Activated B cell treated with CpG ODN at 0.5 μM for 24 hours (primary cell): ENCODE data around the gene CCDC86. TPM values are rescaled to one million over a fixed set of nuclear protein-coding genes. Genes with fewer than 3 reads are reported as not detected.

Experiments
- ATAC-seq: fragments of 200-7000 bp; cut with Tn5 transposase; one replicate; pipeline ENCODE4 v1.10.0; 2021; ENCODE audit warnings: low read depth, mild to moderate bottlenecking, moderate library complexity
- CTCF ChIA-PET: fragments of 350-600 bp; sonication (Branson Sonifier 250); formaldehyde crosslinking; loops from one replicate; lab custom pipeline; 2021; ENCODE audit warnings: antibody characterized with exemption; lab: Charles Lee
- POLR2A ChIA-PET: fragments of 350-600 bp; sonication (Branson Sonifier 250); formaldehyde crosslinking; loops from one replicate; lab custom pipeline; 2021; ENCODE audit warnings: antibody characterized with exemption; lab: Charles Lee
- DNase-seq: peaks from one replicate; pipeline ENCODE4 v3.0.0; 2022
- H3K27ac Mint-ChIP-seq: one replicate; pipeline ENCODE4 v1.8.0; 2020; ENCODE audit warnings: mixed read lengths
- H3K27me3 Mint-ChIP-seq: one replicate; pipeline ENCODE4 v1.8.0; 2021; ENCODE audit warnings: mixed read lengths
- H3K36me3 Mint-ChIP-seq: one replicate; pipeline ENCODE4 v1.8.0; 2021; ENCODE audit warnings: low read depth, mixed read lengths
- H3K4me1 Mint-ChIP-seq: one replicate; pipeline ENCODE4 v1.8.0; 2021; ENCODE audit warnings: mixed read lengths
- H3K4me3 Mint-ChIP-seq: one replicate; pipeline ENCODE4 v1.8.0; 2020; ENCODE audit warnings: mild to moderate bottlenecking, mixed read lengths
- H3K9me3 Mint-ChIP-seq: one replicate; pipeline ENCODE4 v1.8.0; 2020; ENCODE audit warnings: mixed read lengths
- CTCF ChIP-seq: fragments of 200-600 bp; IDR thresholded peaks from one replicate; pipeline ENCODE4 v1.8.0; 2022; ENCODE audit warnings: antibody characterized with exemption, mild to moderate bottlenecking
- intact Hi-C: fragments of 100-400 bp; cut with micrococcal nuclease; formaldehyde crosslinking; loops from one replicate; pipeline ENCODE4 v1.15.1; 2024
- total RNA-seq: library from RNA; stranded (reverse); gene quantifications from 2 replicates; pipeline ENCODE4 v1.2.3, GENCODE V29; 2022

Gene CCDC86
- total RNA-seq, 1 donor from 2014 or later: 30.3 TPM

GRCh38 chr11:60878245-60879101, 36.6 kb downstream of the CCDC86 start:
- H3K36me3 Mint-ChIP-seq: peaks cover 55% of the 10 kb centered on the region
- DNase-seq (no peak), ATAC-seq (no peak)
- H3K4me1 Mint-ChIP-seq: no peaks in the 10 kb centered on the region
- H3K4me3 Mint-ChIP-seq: no peak overlapping the region
- no peaks in the 10 kb centered on the region for H3K9me3 Mint-ChIP-seq
- ChIA-PET CTCF (no interaction called here), POLR2A (no interaction called here)
- no peaks in the 10 kb centered on the region for H3K27me3 Mint-ChIP-seq
- no peak overlapping the region for H3K27ac Mint-ChIP-seq
- intact Hi-C loops: no loop called here
- TF ChIP-seq CTCF: no peak

GRCh38 chr11:60879104-60879503, 37.2 kb downstream of the CCDC86 start:
- Mint-ChIP-seq H3K27ac (no peak overlapping the region), H3K4me1 (no peaks in the 10 kb centered on the region), H3K4me3 (no peak overlapping the region), H3K27me3 (no peaks in the 10 kb centered on the region), H3K9me3 (no peaks in the 10 kb centered on the region), H3K36me3 (peaks cover 58% of the 10 kb centered on the region)
- TF ChIP-seq CTCF: no peak
- intact Hi-C loops: no loop called here
- ATAC-seq: no peak
- DNase-seq: no peak
- POLR2A ChIA-PET: no interaction called here
- CTCF ChIA-PET: no interaction called here

- H3K27me3 Mint-ChIP-seq: no peaks in the 10 kb centered on the region
- intact Hi-C loops: no loop called here
- ATAC-seq: no peak
- TF ChIP-seq CTCF: no peak
- H3K27ac Mint-ChIP-seq: no peak overlapping the region
- ChIA-PET CTCF (no interaction called here), POLR2A (no interaction called here)
- H3K4me1 Mint-ChIP-seq: no peaks in the 10 kb centered on the region
- H3K4me3 Mint-ChIP-seq: no peak overlapping the region
- DNase-seq: no peak
- no peaks in the 10 kb centered on the region for H3K9me3 Mint-ChIP-seq
- H3K36me3 Mint-ChIP-seq: peaks cover 63% of the 10 kb centered on the region
Measured at GRCh38 chr11:60879971-60880588, 38.2 kb downstream of the CCDC86 start.

GRCh38 chr11:60880643-60881282, 38.9 kb downstream of the CCDC86 start:
- no peak for DNase-seq
- POLR2A ChIA-PET: no interaction called here
- peaks cover 69% of the 10 kb centered on the region for H3K36me3 Mint-ChIP-seq
- no peak overlapping the region for H3K27ac Mint-ChIP-seq
- no peak overlapping the region for H3K4me3 Mint-ChIP-seq
- H3K4me1 Mint-ChIP-seq: no peaks in the 10 kb centered on the region
- no peak for TF ChIP-seq CTCF
- no peaks in the 10 kb centered on the region for H3K9me3 Mint-ChIP-seq
- CTCF ChIA-PET: no interaction called here
- ATAC-seq: no peak
- intact Hi-C loops: no loop called here
- no peaks in the 10 kb centered on the region for H3K27me3 Mint-ChIP-seq

GRCh38 chr11:60887556-60887955, 45.6 kb downstream of the CCDC86 start:
- intact Hi-C loops: loop anchor here (1.0 kb wide), 1 partner anchor 56 kb away; no protein-coding TSS in a partner anchor
- TF ChIP-seq CTCF: no peak
- Mint-ChIP-seq H3K36me3 (peaks cover 61% of the 10 kb centered on the region), H3K4me3 (no peak overlapping the region), H3K4me1 (no peaks in the 10 kb centered on the region), H3K9me3 (no peaks in the 10 kb centered on the region), H3K27ac (no peak overlapping the region), H3K27me3 (no peaks in the 10 kb centered on the region)
- ATAC-seq (no peak), DNase-seq (no peak)
- ChIA-PET POLR2A (interaction anchor here (0.6 kb wide), 1 partner anchor 56 kb away, joined by 3 read pairs; no protein-coding TSS in a partner anchor), CTCF (interaction anchor here (0.8 to 3.8 kb wide), 7 partner anchors 12 to 622 kb away, joined by 3 to 47 read pairs (median 3); no protein-coding TSS in a partner anchor)
